Measurements from ENCODE around the gene DOK3.

Gene DOK3

GRCh38 chr5:177458912-177459350 is 50.7 kb downstream of the DOK3 start:
- TF ChIP-seq CTCF (IDR thresholded peaks at IDR 0.05; ENCODE audit: low read depth, low read length) = no peak
- no peak for DNase-seq (ENCODE audit: extremely low read depth, low read depth)

- no peak for DNase-seq (ENCODE audit: extremely low read depth, low read depth)
- TF ChIP-seq CTCF (IDR thresholded peaks at IDR 0.05; ENCODE audit: low read depth, low read length) = no peak
Measured at GRCh38 chr5:177457852-177458681, 51.6 kb downstream of the DOK3 start.

- DNase-seq (ENCODE audit: extremely low read depth, low read depth) = peak; percentile 93
- TF ChIP-seq CTCF (IDR thresholded peaks at IDR 0.05; ENCODE audit: low read depth, low read length) = peak; percentile 52
Measured at GRCh38 chr5:177456976-177457851, 52.4 kb downstream of the DOK3 start.

GRCh38 chr5:177456591-177456964 is 53.0 kb downstream of the DOK3 start:
- no peak for TF ChIP-seq CTCF (IDR thresholded peaks at IDR 0.05; ENCODE audit: low read depth, low read length)
- DNase-seq (ENCODE audit: extremely low read depth, low read depth) = no peak

- TF ChIP-seq CTCF (IDR thresholded peaks at IDR 0.05; ENCODE audit: low read depth, low read length) = peak; percentile 94
- no peak for DNase-seq (ENCODE audit: extremely low read depth, low read depth)
Measured at GRCh38 chr5:177455661-177456590, 53.7 kb downstream of the DOK3 start.

GRCh38 chr5:177455036-177455660 is 54.5 kb downstream of the DOK3 start:
- TF ChIP-seq CTCF (IDR thresholded peaks at IDR 0.05; ENCODE audit: low read depth, low read length) = peak; percentile 37

More at GRCh38 chr5:177455036-177455660, 54.5 kb downstream of the DOK3 start:
- DNase-seq (ENCODE audit: extremely low read depth, low read depth) = no peak
